ENCODE measurements around the gene NPDC1.

Gene NPDC1

GRCh38 chr9:136990242-136990911, 55.6 kb downstream of the NPDC1 start:
- no peak for DNase-seq
